Sigmoid colon (tissue), 7 donors: ENCODE results near the gene UBXN7. TPM values are rescaled to one million over a fixed set of nuclear protein-coding genes. Genes with fewer than 3 reads are reported as not detected.
"Not testable (repeated sequence)": the region's sequence is repeated elsewhere in the genome, so short reads cannot be mapped to it uniquely, and the experiment has no call there.

Source experiments
- DNase-seq: peaks from one replicate; pipeline ENCODE4 v3.0.0-alpha.2; 2019
- H3K27ac ChIP-seq, 4 donors: fragments of 200-600 bp; sonication (generic); one replicate each; pipeline ENCODE4 v1.5.1; 2016 to 2019; ENCODE audit warnings: mild to moderate bottlenecking in 1 of 4
- H3K27me3 ChIP-seq, 3 donors: fragments of 200-600 bp; sonication (generic); one replicate each; pipeline ENCODE4 v1.5.1; 2019; ENCODE audit warnings: mild to moderate bottlenecking in 1 of 3
- H3K36me3 ChIP-seq, 4 donors: fragments of 200-600 bp; sonication (generic); one replicate each; pipeline ENCODE4 v1.5.1; 2016 to 2019
- H3K4me1 ChIP-seq, 4 donors: fragments of 200-600 bp; sonication (generic); one replicate each; pipeline ENCODE4 v1.5.1; 2017 to 2019
- H3K4me3 ChIP-seq, 4 donors: fragments of 200-600 bp; sonication (generic); one replicate each; pipeline ENCODE4 v1.5.1; 2017 to 2019; ENCODE audit warnings: mild to moderate bottlenecking in 2 of 4, moderate library complexity in 1 of 4
- H3K9me3 ChIP-seq, 4 donors: fragments of 200-600 bp in 3 of 4; sonication (generic) in 3 of 4; one replicate each; pipeline versions ENCODE4 v1.5.1 to v1.6.1; 2013 to 2019
- CTCF ChIP-seq, 4 experiments: fragments of 450-650 bp in 3 of 4; fragments of 200-600 bp in 1 of 4; IDR thresholded peaks; one replicate each; pipeline ENCODE4 v1.5.1; 2016 to 2019; ENCODE audit warnings: antibody characterized with exemption in 4 of 4, mild to moderate bottlenecking in 3 of 4, moderate library complexity in 2 of 4
- EP300 ChIP-seq, 4 donors: sonication (generic); formaldehyde crosslinking; IDR thresholded peaks; one replicate each; pipeline ENCODE4 v1.6.1; 2017; ENCODE audit warnings: antibody characterized with exemption in 4 of 4
- POLR2A ChIP-seq, 2 donors: fragments of 450-650 bp; IDR thresholded peaks; one replicate each; pipeline ENCODE4 v1.6.1; 2016; ENCODE audit warnings: antibody characterized with exemption in 2 of 2, mild to moderate bottlenecking in 2 of 2, moderate library complexity in 2 of 2
- POLR2AphosphoS5 ChIP-seq, 4 donors: sonication (generic); formaldehyde crosslinking; IDR thresholded peaks; one replicate each; pipeline ENCODE4 v1.6.1; 2017; ENCODE audit warnings: antibody characterized with exemption in 4 of 4
- WGBS, 2 donors: extraction: QIAGEN DNeasy Blood & Tissue Kit; methylation state at CpG; one replicate each; pipeline ENCODE4 v1.1.7; 2013; 5-methylcytosine and 5-hydroxymethylcytosine counted together
- intact Hi-C: fragments of 100-400 bp; cut with DNase I; formaldehyde crosslinking; loops from one replicate; pipeline ENCODE4 v1.15.1; 2023
- polyA plus RNA-seq, 3 donors: library from polyadenylated mRNA; stranded (reverse); fragments of 200-250 nt; gene quantifications; one replicate each; pipeline ENCODE4 v1.2.3, GENCODE V29; 2013
- total RNA-seq, 4 donors: library from RNA; depleted of rRNA; stranded (reverse); fragments of >200 nt; gene quantifications; one replicate each; pipeline ENCODE4 v1.1.0, GENCODE V29; 2016
- donor health status: healthy with polysubstance abuse.
- donor health status: Bipolar disorder and iron deficiency.
- donor health status: healthy.

UBXN7 gene
- total and polyA plus RNA-seq, 7 donors, result 3.9 to 22.4 (median 14.7) TPM

- Histone ChIP-seq H3K27ac (no peak overlapping the region), H3K4me3 (no peak overlapping the region), H3K27me3 (no peaks in the 10 kb centered on the region), H3K4me1 (no peaks in the 10 kb centered on the region), H3K36me3 (peaks cover 0 to 51% (median 8%) of the 10 kb centered on the region in 4 donors), H3K9me3 (no peaks in the 10 kb centered on the region)
- no peak for DNase-seq
- 76 to 86% methylated on average over 3 of the region's 3 CpGs for WGBS, 2 donors
- intact Hi-C loops, result no loop called here
- TF ChIP-seq POLR2A (IDR thresholded peaks at IDR 0.05) (no peak), CTCF (IDR thresholded peaks at IDR 0.05) (no peak), EP300 (IDR thresholded peaks at IDR 0.05) (no peak), POLR2AphosphoS5 (IDR thresholded peaks at IDR 0.05) (no peak)
These were observed 34.3 kb downstream of the UBXN7 start for GRCh38 chr3:196397941-196398340.

GRCh38 chr3:196390116-196390515, 42.1 kb downstream of the UBXN7 start:
- Histone ChIP-seq H3K36me3 (peaks cover 19 to 45% (median 23%) of the 10 kb centered on the region in 4 donors), H3K27ac (no peak overlapping the region), H3K9me3 (no peaks in the 10 kb centered on the region), H3K4me1 (no peaks in the 10 kb centered on the region), H3K4me3 (no peak overlapping the region), H3K27me3 (no peaks in the 10 kb centered on the region)
- no peak for DNase-seq
- no peak for TF ChIP-seq EP300 (IDR thresholded peaks at IDR 0.05)
- TF ChIP-seq POLR2AphosphoS5 (IDR thresholded peaks at IDR 0.05), result no peak
- TF ChIP-seq POLR2A (IDR thresholded peaks at IDR 0.05), result no peak
- TF ChIP-seq CTCF (IDR thresholded peaks at IDR 0.05), result no peak
- 98 to 99% methylated on average over 3 of the region's 3 CpGs for WGBS, 2 donors
- intact Hi-C loops, result no loop called here

GRCh38 chr3:196388956-196389355, 43.3 kb downstream of the UBXN7 start:
- no peaks in the 10 kb centered on the region for H3K4me1 ChIP-seq
- TF ChIP-seq CTCF (IDR thresholded peaks at IDR 0.05) (no peak), POLR2AphosphoS5 (IDR thresholded peaks at IDR 0.05) (no peak), POLR2A (IDR thresholded peaks at IDR 0.05) (no peak), EP300 (IDR thresholded peaks at IDR 0.05) (no peak)
- H3K27me3 ChIP-seq, result no peaks in the 10 kb centered on the region
- H3K36me3 ChIP-seq, result peaks cover 19 to 45% (median 23%) of the 10 kb centered on the region in 4 donors
- no peak overlapping the region for H3K27ac ChIP-seq
- WGBS, 2 donors, result 38 to 71% methylated on average over 3 of the region's 3 CpGs
- H3K4me3 ChIP-seq, result no peak overlapping the region
- no peak for DNase-seq
- intact Hi-C loops, result no loop called here
- H3K9me3 ChIP-seq, result no peaks in the 10 kb centered on the region

GRCh38 chr3:196387941-196388340, 44.3 kb downstream of the UBXN7 start:
- H3K27me3 ChIP-seq, H3K4me1 ChIP-seq, DNase-seq, H3K27ac ChIP-seq, H3K4me3 ChIP-seq, H3K9me3 ChIP-seq, intact Hi-C loops: not testable (repeated sequence)
- 78 to 86% methylated on average over 2 of the region's 2 CpGs for WGBS, 2 donors
- H3K36me3 ChIP-seq, result peaks cover 19 to 39% (median 23%) of the 10 kb centered on the region in 4 donors

GRCh38 chr3:196386797-196387196, 45.4 kb downstream of the UBXN7 start:
- H3K27me3 ChIP-seq, H3K9me3 ChIP-seq, H3K4me1 ChIP-seq, DNase-seq, H3K4me3 ChIP-seq, H3K27ac ChIP-seq, intact Hi-C loops: not testable (repeated sequence)
- peaks cover 19 to 28% (median 23%) of the 10 kb centered on the region in 4 donors for H3K36me3 ChIP-seq
- 98% methylated on average over 3 of the region's 3 CpGs for WGBS, 2 donors

GRCh38 chr3:196386034-196386433, 46.2 kb downstream of the UBXN7 start:
- H3K27ac ChIP-seq, H3K27me3 ChIP-seq, intact Hi-C loops, H3K9me3 ChIP-seq, DNase-seq, H3K4me1 ChIP-seq, H3K4me3 ChIP-seq: not testable (repeated sequence)
- peaks cover 13 to 22% (median 16%) of the 10 kb centered on the region in 4 donors for H3K36me3 ChIP-seq
- WGBS, 2 donors, result 88 to 93% methylated on average over 6 of the region's 6 CpGs

GRCh38 chr3:196385446-196385845, 46.8 kb downstream of the UBXN7 start:
- H3K9me3 ChIP-seq, H3K27me3 ChIP-seq, H3K4me3 ChIP-seq, H3K4me1 ChIP-seq, H3K27ac ChIP-seq, DNase-seq, intact Hi-C loops: not testable (repeated sequence)
- H3K36me3 ChIP-seq, result peaks cover 8 to 22% (median 12%) of the 10 kb centered on the region in 4 donors
- WGBS, 2 donors, result 94 to 96% methylated on average over 25 of the region's 25 CpGs
